SJCRH30 (cell line): ENCODE results near the gene FBXO22. TPM values are rescaled to one million over a fixed set of nuclear protein-coding genes. Genes with fewer than 3 reads are reported as not detected.
A peak's percentile ranks its signal among the peaks of the same experiment; 100 is the strongest.
"Not testable (repeated sequence)": the region's sequence is repeated elsewhere in the genome, so short reads cannot be mapped to it uniquely, and the experiment has no call there.

Experiments used
- DNase-seq, 2 experiments: peaks; one replicate each; pipeline ENCODE4 v3.0.0-alpha.2; 2015 to 2020
- H3K27ac ChIP-seq: fragments of 250-450 bp; sonication (Bioruptor Pico); 2 replicates; pipeline ENCODE4 v1.5.1; 2020; ENCODE audit warnings: mild to moderate bottlenecking, moderate library complexity
- H3K27me3 ChIP-seq: fragments of 250-450 bp; sonication (Bioruptor Pico); 2 replicates; pipeline ENCODE4 v1.5.1; 2020; ENCODE audit warnings: mild to moderate bottlenecking, moderate library complexity
- H3K36me3 ChIP-seq: fragments of 250-450 bp; sonication (Bioruptor Pico); 2 replicates; pipeline ENCODE4 v1.5.1; 2020; ENCODE audit warnings: mild to moderate bottlenecking, moderate library complexity
- H3K4me1 ChIP-seq: fragments of 250-450 bp; sonication (Bioruptor Pico); 2 replicates; pipeline ENCODE4 v1.5.1; 2020; ENCODE audit warnings: mild to moderate bottlenecking, moderate library complexity
- H3K4me3 ChIP-seq: fragments of 250-450 bp; sonication (Bioruptor Pico); 2 replicates; pipeline ENCODE4 v1.5.1; 2020; ENCODE audit warnings: mild to moderate bottlenecking, moderate library complexity
- H3K9me3 ChIP-seq: fragments of 250-450 bp; sonication (Bioruptor Pico); replicated peaks from 2 replicates; pipeline ENCODE4 v1.5.1; 2020; ENCODE audit warnings: mild to moderate bottlenecking, moderate library complexity
- total RNA-seq: library from RNA; depleted of rRNA; stranded (reverse); fragments of >200 nt; shearing (Covaris generic); gene quantifications from 2 replicates; pipeline ENCODE4 v1.2.3, GENCODE V29; 2014

Gene FBXO22
- total RNA-seq, 1 experiment from 2014 or later = 51.8 TPM

DNA sequence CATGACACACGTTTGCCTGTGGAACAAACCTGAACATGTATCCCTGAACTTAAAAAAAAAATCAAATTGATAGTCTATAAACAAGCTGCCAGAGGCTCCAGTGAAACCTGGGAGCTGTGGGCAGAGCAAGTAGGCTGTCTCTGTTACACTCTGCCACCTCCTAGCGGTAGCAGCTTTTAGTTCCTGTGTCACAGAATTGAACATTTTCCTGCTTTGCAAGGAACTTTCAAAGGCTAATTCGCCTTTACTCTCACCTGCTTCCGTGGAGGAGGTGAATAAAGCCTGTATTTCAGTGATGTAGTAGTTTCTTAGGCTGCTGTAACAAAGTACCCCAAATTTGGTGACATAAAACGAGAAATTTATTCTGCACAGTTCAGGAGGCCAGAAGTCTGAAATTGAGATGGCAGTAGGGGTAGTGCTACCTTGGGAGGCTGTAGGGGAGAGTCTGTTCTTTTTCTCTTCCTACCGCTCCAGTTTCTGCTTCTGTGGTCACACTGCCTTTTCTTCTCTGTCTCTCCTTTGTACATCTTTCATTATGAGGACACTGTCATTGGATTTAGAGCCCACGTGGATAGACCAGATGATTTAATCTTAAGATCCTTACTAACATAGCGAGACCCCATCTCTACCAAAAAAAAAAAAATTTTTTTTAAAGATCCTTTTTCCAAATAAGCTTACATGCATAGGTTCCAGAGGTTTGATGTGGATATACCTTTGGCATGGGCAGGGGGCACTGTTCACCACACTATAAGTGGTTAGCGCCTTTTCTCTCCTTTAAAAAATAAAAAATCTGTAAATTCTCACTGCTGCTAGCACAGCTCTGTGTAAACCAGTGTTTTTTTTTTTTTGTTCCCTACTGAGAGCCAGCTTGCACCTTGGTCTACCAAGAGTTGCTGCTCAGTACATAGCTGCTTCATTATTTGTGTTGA, 25.3 kb downstream of the FBXO22 start:
- Histone ChIP-seq H3K9me3 (no peaks in the 10 kb centered on the region), H3K27ac (no peak overlapping the region), H3K27me3 (no peaks in the 10 kb centered on the region), H3K36me3 (peaks cover 41% of the 10 kb centered on the region), H3K4me3 (no peak overlapping the region), H3K4me1 (no peaks in the 10 kb centered on the region)
- peak in 1 of 2 experiments; percentile 15 for DNase-seq

DNA sequence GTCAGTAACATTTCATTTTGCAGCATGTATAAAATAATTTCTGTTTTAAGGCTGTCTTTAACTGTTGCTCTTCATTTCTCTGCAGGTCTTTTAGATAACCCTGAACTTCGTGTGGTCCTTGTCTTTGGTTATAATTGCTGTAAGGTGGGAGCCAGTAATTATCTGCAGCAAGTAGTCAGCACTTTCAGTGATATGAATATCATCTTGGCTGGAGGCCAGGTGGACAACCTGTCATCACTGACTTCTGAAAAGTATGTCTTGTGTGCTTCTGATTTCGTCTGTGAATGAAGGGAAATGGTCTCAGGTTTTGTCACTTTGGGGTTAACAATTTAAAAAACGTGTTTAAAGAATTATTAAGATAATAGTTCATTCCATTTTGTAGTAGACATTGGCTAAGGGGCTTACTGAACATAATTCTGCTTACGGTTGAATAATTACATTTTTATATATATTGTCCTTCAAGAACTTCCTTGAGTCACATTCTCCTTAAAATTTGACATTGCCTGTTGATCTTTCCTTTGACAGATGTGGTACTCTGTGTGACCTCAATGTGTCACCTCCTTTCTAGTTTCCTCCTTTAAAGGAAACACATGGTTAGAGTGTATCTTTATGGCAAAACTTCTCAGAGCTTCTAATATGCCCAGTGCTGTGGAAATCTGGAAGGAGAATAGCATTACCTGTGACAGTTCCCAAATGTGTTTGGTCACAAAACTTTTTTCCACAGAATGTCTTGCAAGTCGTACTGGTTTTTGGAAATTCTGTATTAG, 26.3 kb downstream of the FBXO22 start:
- peak in 1 of 2 experiments; percentile 9 for DNase-seq
- Histone ChIP-seq H3K27ac (no peak overlapping the region), H3K27me3 (no peaks in the 10 kb centered on the region), H3K4me3 (no peak overlapping the region), H3K4me1 (no peaks in the 10 kb centered on the region), H3K36me3 (peaks cover 48% of the 10 kb centered on the region), H3K9me3 (no peaks in the 10 kb centered on the region)

DNA sequence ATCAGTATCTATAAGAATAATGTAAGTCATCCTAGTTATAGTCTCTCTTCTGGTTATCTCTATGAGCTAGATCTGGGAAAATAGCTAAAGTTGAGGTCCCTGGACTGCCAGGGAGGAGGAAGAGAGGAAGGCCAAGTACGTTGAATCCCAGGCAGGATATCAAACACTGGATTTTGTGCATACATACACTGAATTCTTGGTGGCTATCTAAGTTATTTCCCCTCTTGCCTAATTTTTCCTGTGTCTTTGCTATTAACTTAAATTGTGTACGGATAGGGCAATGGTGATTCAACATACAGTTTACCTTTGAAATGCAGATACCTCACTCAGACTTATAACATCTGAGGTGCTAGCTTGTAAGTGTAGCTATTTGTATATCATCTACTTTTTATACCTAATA, 27.2 kb downstream of the FBXO22 start:
- H3K4me3 ChIP-seq = no peak overlapping the region
- no peak overlapping the region for H3K27ac ChIP-seq
- DNase-seq = no peak
- H3K36me3 ChIP-seq = peaks cover 53% of the 10 kb centered on the region
- H3K9me3 ChIP-seq = no peaks in the 10 kb centered on the region
- H3K27me3 ChIP-seq = no peaks in the 10 kb centered on the region
- no peaks in the 10 kb centered on the region for H3K4me1 ChIP-seq

DNA sequence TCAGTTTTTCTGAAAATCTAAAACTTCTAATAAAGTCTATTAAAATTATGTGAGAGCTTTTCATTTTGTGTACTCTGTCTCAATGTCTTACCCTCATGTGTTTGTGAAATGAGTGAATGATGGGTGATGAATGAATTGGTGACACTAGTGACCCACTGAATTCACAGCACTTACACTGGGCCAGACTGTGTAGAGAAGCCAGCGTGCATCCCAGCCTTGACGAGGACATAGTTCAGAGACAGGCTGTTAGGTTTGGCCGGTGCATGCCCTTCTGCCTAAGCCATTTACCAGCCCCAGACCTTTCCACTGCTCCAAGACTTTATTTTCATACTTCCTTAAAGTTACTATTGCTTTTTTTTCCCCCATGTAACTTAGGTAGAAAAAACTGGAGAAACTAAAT, 38.8 kb downstream of the FBXO22 start:
- H3K9me3 ChIP-seq = no peaks in the 10 kb centered on the region
- H3K36me3 ChIP-seq = no peaks in the 10 kb centered on the region; the same call in 1 of the 2 replicates
- H3K4me3 ChIP-seq = no peak overlapping the region
- no peaks in the 10 kb centered on the region for H3K4me1 ChIP-seq
- H3K27me3 ChIP-seq = no peaks in the 10 kb centered on the region
- DNase-seq = no peak
- H3K27ac ChIP-seq = no peak overlapping the region

DNA sequence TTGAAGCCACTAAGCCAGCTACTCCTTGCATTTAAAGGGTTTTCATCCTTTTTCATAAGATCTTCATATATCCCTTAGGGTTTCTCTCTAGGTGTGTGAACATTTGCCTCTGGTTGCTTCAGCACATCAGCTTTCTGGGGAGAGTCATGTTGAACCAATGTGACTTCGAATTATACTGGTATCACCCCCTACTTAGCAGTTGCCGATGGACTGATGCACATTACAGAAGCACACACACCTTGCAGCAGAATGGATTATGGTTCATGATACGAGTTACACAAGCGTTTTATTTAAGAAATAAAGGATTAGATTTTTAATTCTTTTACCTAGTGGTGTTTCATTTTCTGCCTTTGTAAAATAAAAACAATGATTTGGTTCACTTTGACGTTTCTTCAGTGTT, 39.6 kb downstream of the FBXO22 start:
- no peak for DNase-seq
- H3K36me3 ChIP-seq = no peaks in the 10 kb centered on the region; the same call in 1 of the 2 replicates
- H3K4me3 ChIP-seq = no peak overlapping the region
- no peaks in the 10 kb centered on the region for H3K4me1 ChIP-seq
- H3K27me3 ChIP-seq = no peaks in the 10 kb centered on the region
- no peaks in the 10 kb centered on the region for H3K9me3 ChIP-seq
- no peak overlapping the region for H3K27ac ChIP-seq

DNA sequence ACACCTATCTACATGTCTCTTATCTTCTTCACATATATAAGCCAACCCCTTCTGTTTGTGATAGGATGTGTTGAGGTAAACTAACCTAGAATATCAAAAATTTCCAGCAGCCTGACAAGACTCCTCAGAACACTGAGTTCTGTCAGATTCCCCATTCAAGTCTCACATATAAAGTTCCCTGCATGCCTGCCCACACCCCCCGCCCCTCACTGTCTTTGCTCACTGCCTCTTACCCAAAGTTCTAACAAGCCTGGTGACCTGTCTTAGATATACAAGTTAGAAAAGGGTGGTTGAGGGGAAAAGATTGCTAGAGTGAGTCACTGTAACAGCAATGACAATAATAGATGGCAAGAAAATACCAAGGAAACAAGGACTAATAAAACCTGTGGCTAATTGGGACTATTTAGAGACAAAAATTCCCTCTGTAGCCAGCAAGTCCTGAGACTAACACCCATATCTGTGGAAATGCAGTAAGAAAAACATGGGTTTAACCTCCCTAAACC, 40.1 kb downstream of the FBXO22 start:
- no peaks in the 10 kb centered on the region; the same call in 1 of the 2 replicates for H3K36me3 ChIP-seq
- no peaks in the 10 kb centered on the region for H3K9me3 ChIP-seq
- H3K4me1 ChIP-seq = no peaks in the 10 kb centered on the region
- DNase-seq = no peak
- no peak overlapping the region for H3K27ac ChIP-seq
- H3K4me3 ChIP-seq = no peak overlapping the region
- H3K27me3 ChIP-seq = no peaks in the 10 kb centered on the region

DNA sequence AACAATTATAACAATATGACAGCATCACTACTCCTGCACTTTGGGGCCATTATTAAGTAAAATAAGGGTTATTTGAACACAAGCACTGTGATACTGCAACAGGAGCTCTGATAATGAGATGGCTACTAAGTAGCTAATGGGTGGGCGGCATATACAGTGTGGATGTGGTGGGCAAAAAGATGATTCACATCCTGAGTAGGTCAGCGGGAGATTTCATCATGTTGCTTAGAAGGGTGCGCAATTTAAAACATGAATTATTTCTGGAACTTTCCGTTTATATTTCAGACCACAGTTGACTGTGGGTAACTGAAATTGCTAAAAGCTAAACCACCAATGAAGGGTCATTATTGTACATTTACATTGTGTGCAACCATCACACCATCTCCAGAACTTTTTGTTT, 42.3 kb downstream of the FBXO22 start:
- Histone ChIP-seq H3K27me3 (no peaks in the 10 kb centered on the region), H3K9me3 (no peaks in the 10 kb centered on the region), H3K4me3 (no peak overlapping the region), H3K36me3 (no peaks in the 10 kb centered on the region), H3K4me1 (no peaks in the 10 kb centered on the region), H3K27ac (no peak overlapping the region)
- DNase-seq = no peak

DNA sequence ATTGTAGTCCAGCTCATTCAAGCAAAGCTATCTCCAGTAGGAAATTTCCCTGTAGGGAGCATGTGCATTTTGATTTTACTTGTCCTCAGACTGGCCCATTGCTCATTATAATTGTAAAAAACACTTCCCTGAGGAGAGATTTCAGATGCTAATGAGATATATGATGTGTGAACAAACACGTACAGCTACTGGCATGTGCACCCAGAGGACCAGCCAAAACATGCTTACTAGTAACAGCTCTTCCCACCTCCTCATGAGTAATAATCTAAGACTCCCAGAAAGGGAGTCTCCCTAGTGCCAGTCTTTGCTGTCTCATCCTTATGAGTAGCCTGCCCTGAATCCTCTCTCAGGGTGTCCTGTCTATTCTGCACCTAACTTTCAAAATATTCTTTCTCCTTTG, 43.4 kb downstream of the FBXO22 start:
- DNase-seq = no peak
- no peaks in the 10 kb centered on the region for H3K36me3 ChIP-seq
- no peak overlapping the region for H3K27ac ChIP-seq
- no peak overlapping the region for H3K4me3 ChIP-seq
- H3K27me3 ChIP-seq = no peaks in the 10 kb centered on the region
- no peaks in the 10 kb centered on the region for H3K9me3 ChIP-seq
- H3K4me1 ChIP-seq = no peaks in the 10 kb centered on the region

DNA sequence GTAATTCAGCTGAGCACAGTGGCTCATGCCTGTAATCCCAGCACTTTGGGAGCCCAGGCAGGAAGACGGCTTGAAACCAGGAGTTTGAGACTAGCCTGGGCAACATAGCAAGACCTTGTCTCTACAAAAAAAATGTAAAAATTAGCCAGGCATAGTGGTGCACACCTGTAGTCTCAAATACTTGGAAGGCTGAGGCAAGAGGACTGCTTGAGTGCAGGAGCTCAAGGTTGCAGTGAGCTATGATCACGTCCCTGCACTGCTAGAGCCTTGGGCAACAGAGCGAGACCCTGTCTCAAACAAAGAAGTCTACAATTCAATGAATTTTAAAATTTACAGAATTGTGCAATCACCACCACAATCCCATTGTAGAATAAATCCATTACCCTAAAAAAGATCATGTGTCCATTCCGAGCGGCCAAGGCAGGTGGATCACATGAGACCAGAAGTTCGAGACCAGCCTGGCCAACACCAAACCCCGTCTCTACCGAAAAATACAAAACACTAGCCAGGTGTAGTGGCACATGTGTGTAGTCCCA, 45.2 kb downstream of the FBXO22 start:
- DNase-seq = no peak
- no peaks in the 10 kb centered on the region for H3K36me3 ChIP-seq
- no peaks in the 10 kb centered on the region for H3K27me3 ChIP-seq
- no peaks in the 10 kb centered on the region for H3K9me3 ChIP-seq
- no peak overlapping the region for H3K4me3 ChIP-seq
- no peaks in the 10 kb centered on the region for H3K4me1 ChIP-seq
- no peak overlapping the region for H3K27ac ChIP-seq

DNA sequence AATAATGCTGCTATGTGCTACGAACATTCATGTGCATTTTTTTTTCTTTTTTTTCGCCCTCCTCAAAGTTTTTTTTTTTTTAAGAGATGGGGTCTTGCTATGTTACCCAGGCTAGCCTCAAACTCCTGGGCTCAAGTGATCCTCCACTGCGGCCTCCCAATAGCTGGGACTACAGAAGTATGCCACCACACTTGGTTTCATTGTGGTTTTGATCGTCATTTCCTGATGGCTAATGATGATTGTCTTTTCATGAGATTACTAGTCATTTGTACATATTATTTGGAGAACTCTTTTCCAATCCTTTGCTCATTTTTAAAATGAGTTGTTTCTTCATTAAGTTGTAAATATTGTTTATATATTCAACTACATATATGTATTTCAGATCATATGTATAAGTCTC, 48.8 kb downstream of the FBXO22 start:
- H3K9me3 ChIP-seq = no peaks in the 10 kb centered on the region
- no peaks in the 10 kb centered on the region for H3K27me3 ChIP-seq
- H3K36me3 ChIP-seq = no peaks in the 10 kb centered on the region
- DNase-seq = no peak
- no peak overlapping the region for H3K27ac ChIP-seq
- H3K4me1 ChIP-seq = no peaks in the 10 kb centered on the region
- H3K4me3 ChIP-seq = no peak overlapping the region

DNA sequence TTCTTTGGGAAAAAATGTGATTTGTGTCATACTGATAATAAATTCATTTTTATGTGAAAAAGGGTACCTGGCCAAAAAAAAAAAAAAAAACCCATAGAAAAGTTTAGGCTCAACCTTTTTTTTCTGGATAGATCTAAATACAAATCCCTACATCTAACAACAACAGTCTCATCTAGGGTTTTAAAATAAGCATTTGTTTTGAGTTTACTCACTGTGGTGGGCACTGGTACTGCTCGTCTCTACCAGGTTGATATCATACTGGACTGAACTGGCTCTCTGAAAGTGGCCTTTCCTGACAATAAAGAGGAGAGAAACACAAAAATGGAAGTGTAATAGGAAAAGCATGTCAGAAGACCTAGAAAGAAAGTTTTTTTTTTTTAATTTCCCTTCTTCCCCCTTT, 52.0 kb downstream of the FBXO22 start:
- Histone ChIP-seq H3K4me1 (no peaks in the 10 kb centered on the region), H3K27ac (no peak overlapping the region), H3K27me3 (no peaks in the 10 kb centered on the region), H3K9me3 (no peaks in the 10 kb centered on the region), H3K36me3 (no peaks in the 10 kb centered on the region), H3K4me3 (no peak overlapping the region)
- no peak for DNase-seq

DNA sequence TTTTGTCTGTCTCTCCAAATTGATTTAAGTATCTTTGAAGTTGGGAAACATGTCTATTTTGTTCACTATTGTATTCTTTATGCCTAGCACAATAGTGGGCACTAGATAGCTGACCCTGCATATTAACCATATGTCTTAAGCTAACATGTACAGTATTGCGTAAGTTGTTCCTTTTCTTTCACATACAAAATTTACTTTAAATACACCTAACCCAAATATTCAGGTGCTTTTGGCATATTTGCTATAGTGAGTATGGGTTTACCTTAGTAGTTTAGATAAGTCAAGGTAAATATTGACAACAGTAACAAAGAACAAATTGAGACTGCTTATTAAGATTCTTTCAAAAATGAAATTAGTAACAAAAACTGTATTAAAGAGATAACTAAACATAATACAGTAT, 57.7 kb downstream of the FBXO22 start:
- no peak overlapping the region for H3K27ac ChIP-seq
- H3K4me1 ChIP-seq = no peaks in the 10 kb centered on the region
- H3K9me3 ChIP-seq = no peaks in the 10 kb centered on the region

DNA sequence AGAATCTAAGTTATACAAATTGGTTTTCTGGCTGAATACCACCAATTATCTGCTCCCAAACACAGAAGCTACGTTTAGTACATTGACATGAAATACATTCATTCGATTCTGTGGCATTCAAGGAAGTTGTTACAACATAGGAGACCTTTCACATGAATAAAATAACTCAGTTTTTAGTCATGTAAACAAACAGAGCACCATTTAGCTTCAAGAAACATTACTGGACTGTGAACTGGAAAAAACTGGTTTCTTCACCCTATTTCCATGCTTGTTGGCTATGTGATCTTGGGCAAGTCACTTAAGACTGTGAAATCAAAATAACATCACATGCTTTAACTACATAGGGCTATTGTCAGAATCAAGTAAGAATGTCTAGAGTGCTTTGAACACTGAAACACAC, 62.4 kb downstream of the FBXO22 start:
- DNase-seq = no peak
- Histone ChIP-seq H3K9me3 (no peaks in the 10 kb centered on the region), H3K4me1 (no peaks in the 10 kb centered on the region), H3K36me3 (no peaks in the 10 kb centered on the region), H3K27me3 (no peaks in the 10 kb centered on the region), H3K4me3 (no peak overlapping the region), H3K27ac (no peak overlapping the region)

More for the DNA sequence above, 57.7 kb downstream of the FBXO22 start:
- Histone ChIP-seq H3K4me3 (no peak overlapping the region), H3K36me3 (no peaks in the 10 kb centered on the region), H3K27me3 (no peaks in the 10 kb centered on the region)
- no peak for DNase-seq

DNA sequence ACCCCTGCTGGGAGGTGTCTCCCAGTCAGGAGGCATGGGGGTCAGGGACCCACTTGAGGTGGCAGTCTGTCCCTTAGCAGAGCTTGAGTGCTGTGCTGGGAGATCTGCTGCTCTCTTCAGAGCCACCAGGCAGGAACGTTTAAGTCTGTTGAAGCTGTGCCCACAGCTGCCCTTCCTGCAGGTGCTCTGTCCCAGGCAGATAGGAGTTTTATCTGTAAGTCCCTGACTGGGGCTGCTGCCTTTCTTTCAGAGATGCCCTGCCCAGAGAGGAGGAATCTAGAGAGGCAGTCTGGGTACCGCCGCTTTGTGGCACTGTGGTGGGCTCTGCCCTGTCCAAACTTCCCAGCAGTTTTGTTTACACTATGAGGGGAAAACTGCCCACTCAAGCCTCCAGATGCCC, 73.1 kb downstream of the FBXO22 start:
- not testable (repeated sequence) for H3K36me3 ChIP-seq, DNase-seq, H3K27ac ChIP-seq, H3K4me1 ChIP-seq, H3K27me3 ChIP-seq, H3K4me3 ChIP-seq, H3K9me3 ChIP-seq
